ENCODE measurements around the gene EIF1B.
A peak's percentile ranks its signal among the peaks of the same experiment; 100 is the strongest.

EIF1B gene

DNA sequence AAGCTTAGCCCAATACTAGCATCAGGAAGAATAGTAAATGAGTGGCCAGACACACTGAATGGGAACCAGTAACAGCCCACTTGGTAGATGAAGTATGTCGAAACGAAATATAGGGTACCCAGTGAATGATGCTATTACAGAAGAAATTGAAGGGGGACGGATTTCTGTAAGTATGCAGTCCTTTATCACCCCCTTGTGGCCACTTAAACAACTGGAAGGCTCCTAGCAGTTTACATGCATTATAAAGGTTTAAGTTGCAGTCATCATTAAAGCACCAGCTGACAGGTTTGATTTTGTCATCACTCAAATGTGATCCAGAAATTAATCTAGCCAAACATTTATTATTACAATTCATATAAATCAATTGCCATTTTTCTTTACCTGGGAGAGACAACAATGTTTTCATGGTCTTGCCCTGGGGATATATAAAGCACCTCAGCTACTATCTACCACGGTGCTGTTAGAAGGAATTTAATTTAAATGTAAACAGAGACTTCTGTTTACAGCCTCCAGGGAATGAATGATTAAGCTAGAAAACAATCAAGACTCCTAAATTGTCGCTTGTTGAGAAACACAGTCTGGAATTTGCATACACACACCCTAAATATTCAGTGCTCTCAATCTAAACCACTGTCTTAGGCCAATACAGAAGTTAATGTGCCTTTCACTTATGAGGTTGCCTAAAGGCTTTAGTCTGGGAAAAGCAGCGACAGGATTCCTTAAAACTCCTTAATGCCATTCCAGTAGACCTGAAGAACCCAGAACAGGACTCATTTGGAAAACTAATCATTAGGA is 7.8 kb downstream of the EIF1B start:
- DNase-seq (ENCODE audit: low read depth in 1 of 2, low spot score in 1 of 2): peak; percentile 39 to 57
- Histone ChIP-seq H3K27ac (replicated peaks) (no peak overlapping the region), H3K27me3 (ENCODE audit: insufficient read depth, poor library complexity, severe bottlenecking) (peaks cover 2% of the 10 kb centered on the region), H3K4me3 (replicated peaks; ENCODE audit: insufficient read depth, low read length) (no peak overlapping the region)
- TF ChIP-seq, protein P1, sequence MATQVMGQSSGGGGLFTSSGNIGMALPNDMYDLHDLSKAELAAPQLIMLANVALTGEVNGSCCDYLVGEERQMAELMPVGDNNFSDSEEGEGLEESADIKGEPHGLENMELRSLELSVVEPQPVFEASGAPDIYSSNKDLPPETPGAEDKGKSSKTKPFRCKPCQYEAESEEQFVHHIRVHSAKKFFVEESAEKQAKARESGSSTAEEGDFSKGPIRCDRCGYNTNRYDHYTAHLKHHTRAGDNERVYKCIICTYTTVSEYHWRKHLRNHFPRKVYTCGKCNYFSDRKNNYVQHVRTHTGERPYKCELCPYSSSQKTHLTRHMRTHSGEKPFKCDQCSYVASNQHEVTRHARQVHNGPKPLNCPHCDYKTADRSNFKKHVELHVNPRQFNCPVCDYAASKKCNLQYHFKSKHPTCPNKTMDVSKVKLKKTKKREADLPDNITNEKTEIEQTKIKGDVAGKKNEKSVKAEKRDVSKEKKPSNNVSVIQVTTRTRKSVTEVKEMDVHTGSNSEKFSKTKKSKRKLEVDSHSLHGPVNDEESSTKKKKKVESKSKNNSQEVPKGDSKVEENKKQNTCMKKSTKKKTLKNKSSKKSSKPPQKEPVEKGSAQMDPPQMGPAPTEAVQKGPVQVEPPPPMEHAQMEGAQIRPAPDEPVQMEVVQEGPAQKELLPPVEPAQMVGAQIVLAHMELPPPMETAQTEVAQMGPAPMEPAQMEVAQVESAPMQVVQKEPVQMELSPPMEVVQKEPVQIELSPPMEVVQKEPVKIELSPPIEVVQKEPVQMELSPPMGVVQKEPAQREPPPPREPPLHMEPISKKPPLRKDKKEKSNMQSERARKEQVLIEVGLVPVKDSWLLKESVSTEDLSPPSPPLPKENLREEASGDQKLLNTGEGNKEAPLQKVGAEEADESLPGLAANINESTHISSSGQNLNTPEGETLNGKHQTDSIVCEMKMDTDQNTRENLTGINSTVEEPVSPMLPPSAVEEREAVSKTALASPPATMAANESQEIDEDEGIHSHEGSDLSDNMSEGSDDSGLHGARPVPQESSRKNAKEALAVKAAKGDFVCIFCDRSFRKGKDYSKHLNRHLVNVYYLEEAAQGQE (IDR thresholded peaks at IDR 0.05; ENCODE audit: insufficient replicate concordance, low read depth): no peak
- TF ChIP-seq, protein P2, sequence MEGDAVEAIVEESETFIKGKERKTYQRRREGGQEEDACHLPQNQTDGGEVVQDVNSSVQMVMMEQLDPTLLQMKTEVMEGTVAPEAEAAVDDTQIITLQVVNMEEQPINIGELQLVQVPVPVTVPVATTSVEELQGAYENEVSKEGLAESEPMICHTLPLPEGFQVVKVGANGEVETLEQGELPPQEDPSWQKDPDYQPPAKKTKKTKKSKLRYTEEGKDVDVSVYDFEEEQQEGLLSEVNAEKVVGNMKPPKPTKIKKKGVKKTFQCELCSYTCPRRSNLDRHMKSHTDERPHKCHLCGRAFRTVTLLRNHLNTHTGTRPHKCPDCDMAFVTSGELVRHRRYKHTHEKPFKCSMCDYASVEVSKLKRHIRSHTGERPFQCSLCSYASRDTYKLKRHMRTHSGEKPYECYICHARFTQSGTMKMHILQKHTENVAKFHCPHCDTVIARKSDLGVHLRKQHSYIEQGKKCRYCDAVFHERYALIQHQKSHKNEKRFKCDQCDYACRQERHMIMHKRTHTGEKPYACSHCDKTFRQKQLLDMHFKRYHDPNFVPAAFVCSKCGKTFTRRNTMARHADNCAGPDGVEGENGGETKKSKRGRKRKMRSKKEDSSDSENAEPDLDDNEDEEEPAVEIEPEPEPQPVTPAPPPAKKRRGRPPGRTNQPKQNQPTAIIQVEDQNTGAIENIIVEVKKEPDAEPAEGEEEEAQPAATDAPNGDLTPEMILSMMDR (IDR thresholded peaks at IDR 0.05; ENCODE audit: insufficient read depth, low read length): peak; percentile 79

DNA sequence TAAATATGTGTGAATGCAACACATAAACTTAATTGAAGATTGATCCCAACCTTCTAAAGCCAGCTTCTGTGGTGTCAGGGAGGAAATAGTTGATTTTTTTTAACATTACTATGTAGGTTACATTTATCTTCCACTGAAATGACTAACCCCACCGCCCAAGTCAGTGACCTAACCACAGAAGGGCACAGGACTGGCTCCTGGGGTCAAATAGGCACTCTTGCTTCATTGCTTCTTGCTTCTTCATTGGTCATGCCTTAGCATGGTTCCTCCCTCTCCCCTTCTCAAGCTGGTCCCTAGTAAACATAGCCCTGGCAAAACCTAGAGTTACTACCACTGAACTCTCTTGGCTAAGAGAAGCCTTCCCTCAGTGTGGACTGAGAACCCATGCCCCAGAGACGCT is 12.3 kb downstream of the EIF1B start:
- H3K27me3 ChIP-seq (ENCODE audit: insufficient read depth, poor library complexity, severe bottlenecking): peaks cover 2% of the 10 kb centered on the region
- H3K4me3 ChIP-seq (replicated peaks; ENCODE audit: insufficient read depth, low read length): no peak overlapping the region
- no peak overlapping the region for H3K27ac ChIP-seq (replicated peaks)
- TF ChIP-seq, protein P2 (IDR thresholded peaks at IDR 0.05; ENCODE audit: insufficient read depth, low read length): no peak
- TF ChIP-seq SPI1 (IDR thresholded peaks at IDR 0.05; ENCODE audit: borderline replicate concordance, low read depth): no peak
- DNase-seq (ENCODE audit: low read depth in 1 of 2, low spot score in 1 of 2): no peak

DNA sequence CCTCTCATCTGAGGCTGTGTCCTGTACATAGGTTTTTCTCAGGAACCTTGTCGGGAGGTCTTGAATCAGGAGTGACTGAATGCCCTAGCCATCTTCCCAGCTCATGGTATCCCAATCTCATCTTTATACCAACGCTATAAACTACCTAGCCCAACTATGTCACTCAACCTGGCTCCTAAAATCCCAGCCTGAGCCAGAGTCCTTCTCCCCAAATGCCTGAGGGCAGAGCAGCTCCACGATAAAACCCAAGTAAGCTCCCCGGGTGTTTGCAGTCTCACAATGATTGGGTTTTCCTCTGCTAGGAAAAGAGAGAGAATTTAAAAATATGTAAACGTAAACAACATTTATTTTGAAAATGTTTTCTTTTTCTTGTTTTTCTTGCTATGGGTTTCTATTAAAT is 14.4 kb downstream of the EIF1B start:
- no peak overlapping the region for H3K4me3 ChIP-seq (replicated peaks; ENCODE audit: insufficient read depth, low read length)
- no peak for TF ChIP-seq POLR2AphosphoS5 (IDR thresholded peaks at IDR 0.05; ENCODE audit: low read depth)
- no peak for TF ChIP-seq SPI1 (IDR thresholded peaks at IDR 0.05; ENCODE audit: borderline replicate concordance, low read depth)
- TF ChIP-seq GABPA (IDR thresholded peaks at IDR 0.05; ENCODE audit: low read depth): no peak
- TF ChIP-seq, protein P1 (IDR thresholded peaks at IDR 0.05; ENCODE audit: insufficient replicate concordance, low read depth): no peak
- TF ChIP-seq, protein P2 (IDR thresholded peaks at IDR 0.05; ENCODE audit: insufficient read depth, low read length): no peak
- H3K27me3 ChIP-seq (ENCODE audit: insufficient read depth, poor library complexity, severe bottlenecking): peaks cover 2% of the 10 kb centered on the region
- DNase-seq (ENCODE audit: low read depth in 1 of 2, low spot score in 1 of 2): no peak
- no peak overlapping the region for H3K27ac ChIP-seq (replicated peaks)

DNA sequence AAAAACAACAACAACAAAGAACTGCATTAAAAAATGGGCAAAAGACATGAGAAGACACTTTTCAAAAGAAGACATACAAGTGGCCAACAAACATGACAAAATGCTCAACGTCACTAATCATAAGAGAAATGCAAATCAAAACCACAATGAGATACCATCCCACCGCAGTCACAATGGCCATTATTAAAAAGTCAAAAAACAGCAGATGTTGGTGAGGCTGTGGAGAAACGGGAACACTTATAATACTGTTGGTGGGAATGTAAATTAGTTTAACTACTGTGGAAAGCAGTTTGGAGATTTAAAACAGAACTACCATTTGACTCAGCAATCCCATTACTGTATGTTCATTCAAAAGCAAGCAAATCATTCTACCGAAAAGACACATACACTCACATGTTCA is 15.1 kb downstream of the EIF1B start:
- no peak overlapping the region for H3K4me3 ChIP-seq (replicated peaks; ENCODE audit: insufficient read depth, low read length)
- TF ChIP-seq, protein P1 (IDR thresholded peaks at IDR 0.05; ENCODE audit: insufficient replicate concordance, low read depth): no peak
- no peak for TF ChIP-seq SPI1 (IDR thresholded peaks at IDR 0.05; ENCODE audit: borderline replicate concordance, low read depth)
- TF ChIP-seq POLR2AphosphoS5 (IDR thresholded peaks at IDR 0.05; ENCODE audit: low read depth): no peak
- TF ChIP-seq, protein P2 (IDR thresholded peaks at IDR 0.05; ENCODE audit: insufficient read depth, low read length): no peak
- no peak for TF ChIP-seq GABPA (IDR thresholded peaks at IDR 0.05; ENCODE audit: low read depth)
- no peak for DNase-seq (ENCODE audit: low read depth in 1 of 2, low spot score in 1 of 2)

More for the DNA sequence above, 15.1 kb downstream of the EIF1B start:
- no peak overlapping the region for H3K27ac ChIP-seq (replicated peaks)
- H3K27me3 ChIP-seq (ENCODE audit: insufficient read depth, poor library complexity, severe bottlenecking): peaks cover 2% of the 10 kb centered on the region

All from HL-60 (cell line).